ENCODE measurements around the gene SMPD4.
"Not testable (repeated sequence)": the region's sequence is repeated elsewhere in the genome, so short reads cannot be mapped to it uniquely, and the experiment has no call there.

SMPD4 gene

DNA sequence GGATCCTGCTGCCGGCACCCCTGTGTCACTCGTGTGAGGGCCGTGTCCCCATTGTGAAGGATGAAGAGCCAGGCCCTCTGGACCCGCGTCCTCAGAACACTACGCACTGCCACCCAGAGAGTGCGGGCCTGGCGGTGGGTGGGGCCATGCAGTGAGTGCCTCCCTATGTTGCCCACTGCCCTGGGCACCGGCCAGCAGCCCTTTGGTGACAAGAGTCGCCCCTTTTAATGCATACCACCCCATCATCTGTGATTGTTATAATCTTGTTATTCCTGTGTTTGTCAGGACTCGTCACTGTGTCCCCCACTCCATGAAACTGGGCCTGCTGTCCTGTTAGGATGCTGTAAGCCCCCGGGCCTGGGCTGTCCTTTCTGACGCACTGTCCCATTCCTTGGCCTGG lies 43.1 kb downstream of the SMPD4 start:
- not testable (repeated sequence) for DNase-seq

DNA sequence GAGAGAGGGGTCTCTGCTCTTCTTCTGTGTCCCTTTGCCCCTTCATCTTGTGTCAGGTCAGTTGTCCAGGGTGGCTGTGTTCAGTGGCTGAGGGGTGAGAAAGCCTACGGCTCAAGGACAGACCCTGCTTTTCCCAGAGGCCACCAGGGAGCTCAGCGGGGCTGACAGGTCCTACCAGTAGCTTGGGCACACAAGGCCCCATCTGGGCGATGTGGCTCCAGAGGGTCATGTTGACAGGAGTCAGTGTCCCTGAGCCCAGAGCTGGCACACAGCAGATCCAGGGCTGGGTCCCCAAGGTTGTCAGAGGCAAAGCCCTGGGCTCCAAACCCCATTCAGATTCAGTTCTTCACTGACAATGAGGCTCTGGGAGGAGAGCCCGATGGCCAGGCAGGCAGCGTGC lies 44.3 kb downstream of the SMPD4 start:
- DNase-seq: not testable (repeated sequence)

DNA sequence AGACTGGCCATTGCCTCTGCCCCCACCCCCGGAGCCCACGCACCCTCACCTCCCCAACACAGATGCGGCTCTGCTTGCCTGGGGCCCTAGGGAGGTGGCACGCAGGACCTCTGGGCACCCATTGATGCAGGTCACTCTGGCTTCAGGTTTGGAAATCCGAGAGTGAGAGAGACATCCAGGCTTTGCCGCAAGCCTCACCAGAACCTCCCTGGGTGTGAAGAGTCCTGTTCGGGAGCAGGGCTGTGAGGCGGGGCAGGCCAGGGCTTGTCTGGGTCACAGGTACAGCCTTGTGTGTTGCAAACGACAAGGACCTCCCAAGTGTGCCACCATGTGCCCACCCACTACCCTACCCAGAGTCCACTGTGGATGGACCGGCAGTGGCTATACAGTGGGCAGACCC lies 44.9 kb downstream of the SMPD4 start:
- not testable (repeated sequence) for DNase-seq

DNA sequence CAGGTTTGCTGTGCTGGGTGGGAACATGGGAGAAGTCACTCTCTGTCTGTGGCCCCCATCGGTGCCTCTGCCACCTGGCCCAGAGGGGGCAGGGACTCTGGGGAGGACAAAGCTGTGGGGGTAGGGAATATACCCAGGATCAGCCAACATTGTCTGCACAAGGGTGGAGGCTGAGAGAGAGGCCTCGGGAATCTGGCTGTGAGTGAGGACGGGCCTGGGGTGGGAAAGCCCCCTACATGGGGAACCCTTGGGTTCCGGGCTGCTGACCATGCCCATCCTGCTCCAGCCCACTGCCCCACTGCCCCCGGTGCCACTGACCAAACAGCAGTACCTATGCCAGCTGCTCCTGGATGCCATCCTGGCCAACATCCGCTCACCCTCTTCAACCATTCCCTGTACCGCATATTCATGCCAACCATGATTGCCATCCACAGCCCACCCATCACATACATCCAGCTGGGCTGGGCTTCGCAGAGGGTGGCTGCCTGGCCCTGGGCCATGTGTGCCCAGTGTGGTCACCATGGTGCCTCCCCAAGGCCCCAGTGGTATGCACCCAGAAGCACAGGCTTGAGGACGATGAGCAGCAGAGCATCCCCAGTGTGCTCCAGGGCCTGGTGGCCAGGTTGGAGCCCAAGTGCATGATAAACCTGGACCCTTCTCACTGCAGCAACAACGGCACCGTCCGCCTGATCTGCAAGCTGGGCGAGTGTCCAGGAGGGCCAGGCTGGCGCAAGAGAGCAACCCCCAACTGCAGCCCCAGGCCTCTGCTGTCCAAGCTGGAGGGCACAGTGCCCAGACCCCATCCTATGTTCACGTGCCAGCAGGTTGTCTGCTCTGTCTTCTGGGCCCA lies 45.5 kb downstream of the SMPD4 start:
- no peak for DNase-seq

DNA sequence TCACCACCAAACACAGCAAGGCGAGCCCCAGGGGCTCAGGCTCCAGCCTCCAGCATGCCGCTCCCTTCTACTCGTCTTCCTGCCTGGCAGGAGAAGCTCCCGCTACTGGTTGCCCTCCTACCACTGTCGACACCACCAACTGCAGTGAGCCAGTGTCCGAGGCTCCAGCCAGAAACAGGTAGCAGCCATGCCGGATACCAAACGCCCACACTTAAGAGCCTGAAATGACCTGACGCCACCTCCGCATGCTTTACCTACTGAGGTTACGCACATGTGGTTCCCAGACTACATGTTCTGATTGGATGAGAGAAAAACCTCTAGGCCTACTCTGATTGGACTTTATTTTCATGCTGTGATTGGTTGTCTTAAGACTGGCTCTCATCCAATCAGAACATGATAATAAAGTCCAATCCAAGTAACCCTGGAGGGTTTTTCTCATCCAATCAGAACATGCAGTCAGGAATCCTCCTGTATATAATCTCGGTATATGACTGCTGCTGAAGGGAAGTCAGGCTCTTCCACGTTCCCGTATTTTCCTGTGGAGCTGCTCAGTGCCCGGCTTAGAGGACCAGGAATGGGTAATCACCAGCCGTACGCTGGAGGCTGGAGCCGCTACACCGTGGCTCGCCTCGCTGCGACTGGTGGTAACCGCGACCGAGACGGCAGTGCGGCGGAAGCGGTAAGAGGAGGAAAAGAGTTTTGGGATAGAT lies 52.1 kb downstream of the SMPD4 start, which contains the start of gene POTEF:
POTEF (minus strand) TSS at position 103 of the 710 bp plus-strand sequence. CDS start 8,707 bp downstream, outside the sequence.
- not testable (repeated sequence) for DNase-seq

DNA sequence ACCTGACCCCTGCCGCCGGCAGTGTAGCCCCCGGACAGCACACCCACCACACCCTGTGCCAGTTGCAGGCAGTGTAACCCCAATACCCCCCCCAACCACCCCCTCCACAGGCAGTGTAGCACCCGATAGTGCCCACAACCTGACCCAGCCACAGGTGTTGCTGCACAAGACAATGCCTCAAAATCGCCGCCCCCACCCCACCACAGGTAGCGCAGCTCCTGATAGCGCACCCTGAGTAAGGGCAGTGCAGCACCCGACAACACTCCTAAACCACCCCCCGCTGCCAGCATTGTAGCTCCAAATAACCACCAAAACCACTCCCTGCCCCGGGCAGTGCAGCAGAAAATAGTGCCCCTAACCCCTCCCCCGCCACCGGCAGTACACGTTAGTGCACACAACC lies 52.9 kb downstream of the SMPD4 start:
- DNase-seq: not testable (repeated sequence)

DNA sequence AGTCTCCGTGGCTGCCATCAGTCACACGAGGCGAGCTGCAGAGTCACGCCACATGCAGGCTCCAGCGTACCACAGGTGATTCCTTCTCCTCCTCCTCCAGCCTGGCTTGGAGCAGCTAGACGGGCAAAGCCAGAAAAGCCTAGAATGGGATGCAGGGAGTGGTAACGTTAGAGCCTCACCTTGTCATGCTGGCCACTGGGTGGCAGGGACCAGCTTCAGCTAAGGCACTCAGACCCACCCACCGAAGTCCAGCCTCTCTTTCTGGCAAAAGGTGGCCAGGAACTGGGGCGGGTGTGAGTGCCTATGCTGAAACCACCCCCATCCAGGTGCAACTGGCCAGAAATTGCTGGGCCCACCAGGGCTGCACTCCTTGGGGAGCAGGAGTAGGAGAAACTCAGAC lies 53.7 kb downstream of the SMPD4 start:
- not testable (repeated sequence) for DNase-seq

DNA sequence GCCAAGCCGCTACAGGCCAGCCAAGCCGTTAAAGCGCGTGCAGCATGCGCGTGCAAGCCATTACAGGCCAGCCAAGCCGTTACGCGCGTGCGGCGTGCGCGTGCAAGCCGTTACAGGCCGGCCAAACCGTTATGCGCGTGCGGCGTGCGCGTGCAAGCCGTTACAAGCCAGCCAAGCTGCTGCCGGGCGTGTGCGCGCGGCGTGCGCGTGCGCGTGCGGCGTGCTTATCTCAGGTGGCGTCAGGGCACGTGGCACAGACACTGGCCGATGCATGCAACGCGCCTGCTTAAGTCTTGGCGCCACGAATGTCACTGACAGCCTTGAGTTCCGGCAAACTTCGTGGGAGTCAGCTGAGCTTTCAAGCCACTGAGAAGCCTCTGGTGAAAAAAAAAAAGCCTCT lies 60.5 kb downstream of the SMPD4 start:
- DNase-seq: not testable (repeated sequence)

DNA sequence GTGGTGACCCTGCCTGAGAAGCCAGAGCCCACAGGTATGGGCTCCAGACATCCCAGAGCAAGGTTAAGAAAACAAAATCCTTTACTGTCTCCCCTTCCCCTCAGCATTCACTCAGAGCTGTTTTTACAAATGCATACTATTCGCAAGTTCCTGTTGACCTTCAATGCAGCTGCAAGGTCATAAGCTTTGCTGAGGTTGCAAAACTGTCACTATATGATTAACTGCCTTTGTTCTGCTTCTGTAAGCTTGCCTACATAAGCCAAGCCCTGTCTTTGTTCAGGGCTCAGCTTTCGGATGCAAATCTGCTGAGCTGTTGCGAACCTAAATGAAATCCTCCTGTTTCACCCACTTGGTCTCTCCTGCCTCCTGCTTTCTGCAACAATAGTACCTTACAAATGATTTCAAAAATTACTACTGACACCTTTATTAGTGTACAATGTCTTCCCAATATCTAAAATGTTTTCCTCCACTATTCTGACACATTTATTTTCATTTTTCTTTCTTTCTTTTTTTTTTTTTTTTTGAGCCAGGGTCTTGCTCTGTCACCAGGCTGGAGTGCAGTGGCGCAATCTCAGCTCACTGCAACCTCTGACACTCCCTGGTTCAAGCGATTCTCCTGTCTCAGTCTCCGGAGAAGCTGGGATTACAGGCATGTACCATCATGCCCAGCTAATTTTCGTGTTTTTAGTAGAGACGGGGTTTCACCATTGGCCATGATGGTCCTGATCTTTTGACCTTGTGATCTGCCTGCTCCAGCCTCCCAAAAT lies 78.6 kb downstream of the SMPD4 start:
- DNase-seq: not testable (repeated sequence)

Measured in OCI-M1 (cell line).